SHP77 treated with DMSO at 0.1 percent for 48 hours (cell line): Measurements from ENCODE around the gene RCN1.
"Not testable (repeated sequence)": the region's sequence is repeated elsewhere in the genome, so short reads cannot be mapped to it uniquely, and the experiment has no call there.

ENCODE experiments used
- DNase-seq: peaks from one replicate; lab custom pipeline; 2025; lab: John Stamatoyannopoulos, UW

RCN1 gene

DNA sequence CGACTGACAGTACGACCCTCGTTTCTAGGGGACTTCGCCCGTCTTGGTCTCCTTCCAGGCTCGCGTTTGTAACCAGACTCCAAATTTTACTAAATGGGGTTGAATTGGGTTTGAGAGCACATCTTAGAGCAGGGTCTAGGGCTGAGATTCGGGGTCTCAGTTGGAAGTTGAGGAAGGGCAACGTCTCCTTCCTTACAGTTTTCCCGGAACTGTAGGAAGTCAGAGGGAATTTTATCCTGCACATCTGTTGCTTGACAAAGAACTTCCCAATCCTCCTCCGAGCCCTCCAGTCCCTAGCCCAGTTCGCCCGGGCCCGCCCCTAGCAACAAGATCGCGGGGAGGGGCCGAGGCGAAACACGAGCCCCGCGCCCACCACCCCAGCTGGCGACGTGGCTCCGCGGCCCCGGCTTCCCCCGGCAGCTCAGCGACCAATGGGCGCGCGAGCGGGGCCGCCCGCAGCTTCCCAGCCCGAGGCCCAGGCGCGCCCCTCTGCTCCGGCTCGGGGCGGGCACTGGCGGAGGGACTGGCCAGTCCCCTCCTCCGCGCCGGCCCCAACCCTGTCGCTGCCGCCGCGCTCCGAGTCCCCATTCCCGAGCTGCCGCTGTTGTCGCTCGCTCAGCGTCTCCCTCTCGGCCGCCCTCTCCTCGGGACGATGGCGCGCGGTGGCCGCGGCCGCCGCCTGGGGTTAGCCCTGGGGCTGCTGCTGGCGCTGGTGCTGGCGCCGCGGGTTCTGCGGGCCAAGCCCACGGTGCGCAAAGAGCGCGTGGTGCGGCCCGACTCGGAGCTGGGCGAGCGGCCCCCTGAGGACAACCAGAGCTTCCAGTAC is at the start of gene RCN1:
RCN1 (plus strand) TSS at position 530 of the 826 bp plus-strand sequence; CDS start at position 653, 123 bp downstream.
- DNase-seq = no peak

DNA sequence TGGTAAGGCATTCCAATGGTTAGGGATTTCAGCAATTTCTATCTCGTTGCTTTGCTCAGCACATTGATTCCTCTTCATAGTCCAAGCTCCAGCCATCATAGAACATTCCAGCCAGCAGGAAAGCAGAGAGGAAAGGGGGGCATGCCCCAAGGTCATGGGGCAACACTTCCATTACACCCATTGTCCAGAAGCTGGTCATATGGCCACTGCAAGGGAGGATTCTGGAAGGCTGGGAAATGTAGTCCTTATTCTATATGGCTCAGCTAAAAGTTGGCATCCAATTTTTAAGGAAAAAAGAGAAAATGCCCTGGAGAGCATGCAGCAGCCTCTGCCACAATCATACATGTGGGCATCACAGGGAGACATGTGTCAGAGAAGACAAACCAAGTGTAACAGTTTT is 47.1 kb upstream of the RCN1 start:
- DNase-seq = no peak

DNA sequence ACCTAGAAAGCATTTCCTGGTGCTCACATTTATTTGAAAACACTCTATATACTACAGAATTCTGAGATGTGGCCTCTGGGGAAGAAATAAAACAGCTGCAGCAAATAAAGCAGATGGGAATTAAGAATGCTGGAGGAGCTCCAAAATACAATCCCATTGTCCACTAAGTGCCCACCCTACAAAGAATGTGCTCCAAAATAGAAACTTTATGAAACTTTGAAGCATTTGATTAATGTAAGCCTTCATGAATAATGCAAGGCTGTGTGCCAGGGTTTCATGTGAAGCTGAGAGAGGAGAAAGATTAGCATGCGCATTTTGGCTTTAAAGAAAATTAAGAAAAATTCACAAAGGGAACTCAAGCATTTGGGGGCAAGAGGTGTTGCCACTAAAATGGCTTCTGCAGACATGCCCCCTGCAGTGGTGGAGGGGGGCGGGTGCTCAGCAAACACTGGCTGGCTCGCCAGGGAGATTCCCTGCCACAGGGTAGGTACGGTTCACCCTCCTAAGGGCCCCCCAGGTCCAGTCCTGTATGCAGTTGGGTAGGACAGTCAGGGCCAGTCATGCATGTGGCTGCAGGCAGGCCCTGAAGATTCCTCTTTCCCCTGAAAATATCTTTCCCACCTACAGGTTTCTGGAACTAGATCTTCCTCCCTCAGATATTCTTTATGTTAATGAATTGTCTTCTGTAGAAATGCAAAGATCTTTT is 46.6 kb upstream of the RCN1 start:
- no peak for DNase-seq

DNA sequence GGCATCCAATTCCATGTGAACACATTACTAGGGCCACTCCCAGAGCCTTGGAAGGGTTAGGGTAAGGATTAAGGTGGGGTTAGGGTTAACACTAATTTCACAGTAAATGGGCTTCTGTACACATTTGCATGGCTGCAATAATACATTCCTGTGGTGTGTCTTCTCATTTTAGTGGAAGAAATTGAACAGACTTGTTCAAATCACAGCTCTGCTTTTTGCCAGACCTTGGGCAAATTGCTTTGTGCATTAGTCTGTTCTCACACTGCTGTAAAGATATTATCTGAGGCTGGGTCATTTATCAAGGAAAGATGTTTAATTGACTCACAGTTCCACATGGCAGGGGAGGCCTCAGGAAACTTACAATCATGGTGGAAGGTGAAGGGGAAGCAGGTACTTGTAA is 45.4 kb upstream of the RCN1 start:
- no peak for DNase-seq

DNA sequence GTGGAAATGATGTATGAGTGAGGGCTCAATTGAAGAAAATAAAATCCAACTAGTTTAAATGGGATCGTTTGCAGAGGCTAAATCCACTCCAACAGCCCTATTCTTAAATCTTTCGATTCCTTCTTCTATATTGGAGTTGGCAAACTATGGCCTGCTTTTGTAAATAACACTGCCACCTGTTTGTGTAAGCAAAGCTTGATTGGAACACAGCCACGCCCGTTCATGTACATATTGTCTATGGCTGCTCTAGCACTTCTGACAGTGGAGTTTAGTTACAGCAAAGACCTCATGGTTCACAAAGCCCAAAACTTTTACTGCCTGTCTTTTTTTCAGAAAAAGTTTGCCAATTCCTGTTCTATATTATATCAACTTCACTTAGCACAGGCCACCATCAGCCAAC is 40.6 kb upstream of the RCN1 start:
- DNase-seq = no peak

DNA sequence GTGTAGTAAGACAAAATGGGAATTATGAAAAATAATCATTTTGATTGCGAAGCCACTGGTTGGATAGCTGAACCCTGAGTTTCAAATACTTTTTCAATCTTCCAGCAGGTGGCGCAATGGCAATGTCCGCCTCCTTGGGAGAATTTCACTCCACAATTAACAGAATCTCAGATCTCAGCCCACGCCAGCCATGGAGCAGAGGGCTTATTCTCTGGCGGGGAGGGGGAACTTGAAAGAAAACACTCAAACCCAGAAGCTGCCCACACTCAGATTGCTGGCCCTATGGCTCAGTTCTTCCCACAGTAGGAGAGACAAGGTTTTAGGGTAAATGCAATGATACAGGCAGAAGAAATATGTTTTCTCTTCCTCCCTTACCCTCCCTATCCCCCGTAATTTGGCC is 38.7 kb upstream of the RCN1 start:
- DNase-seq = peak; percentile 8

DNA sequence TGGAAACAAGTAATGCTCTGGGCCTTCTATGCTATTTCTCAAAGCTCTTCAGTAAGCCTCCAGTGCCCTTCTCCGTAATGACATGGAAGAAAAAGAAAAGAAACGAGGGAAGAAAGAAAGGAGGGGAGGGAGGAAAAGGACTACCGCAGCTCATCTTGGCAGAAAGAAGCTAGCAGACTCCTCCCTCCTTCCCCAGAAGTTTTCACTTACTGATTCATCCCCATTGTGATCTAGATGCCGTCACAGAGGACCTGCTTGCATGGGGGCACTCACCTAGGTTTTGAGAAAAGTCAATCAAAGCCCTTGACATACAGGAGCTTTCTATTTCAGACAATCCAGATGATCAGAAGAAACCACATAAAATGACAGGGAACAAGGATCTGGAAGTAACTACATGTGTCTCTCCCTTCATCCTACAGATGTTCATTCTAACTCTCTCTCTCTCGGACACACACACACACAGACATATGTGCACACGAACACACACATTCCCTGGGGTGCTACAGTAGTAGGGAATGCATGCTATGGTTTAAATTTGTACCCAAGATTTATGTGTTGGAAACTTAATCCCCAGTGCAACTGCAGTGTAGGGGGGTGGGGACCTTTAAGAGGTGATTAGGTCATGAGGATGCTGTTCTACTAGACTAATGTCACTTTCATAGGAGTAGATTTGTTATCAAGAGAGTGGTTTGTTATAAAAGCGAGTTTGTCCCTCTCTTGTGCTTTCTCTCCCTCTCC is 37.6 kb upstream of the RCN1 start:
- DNase-seq = no peak

DNA sequence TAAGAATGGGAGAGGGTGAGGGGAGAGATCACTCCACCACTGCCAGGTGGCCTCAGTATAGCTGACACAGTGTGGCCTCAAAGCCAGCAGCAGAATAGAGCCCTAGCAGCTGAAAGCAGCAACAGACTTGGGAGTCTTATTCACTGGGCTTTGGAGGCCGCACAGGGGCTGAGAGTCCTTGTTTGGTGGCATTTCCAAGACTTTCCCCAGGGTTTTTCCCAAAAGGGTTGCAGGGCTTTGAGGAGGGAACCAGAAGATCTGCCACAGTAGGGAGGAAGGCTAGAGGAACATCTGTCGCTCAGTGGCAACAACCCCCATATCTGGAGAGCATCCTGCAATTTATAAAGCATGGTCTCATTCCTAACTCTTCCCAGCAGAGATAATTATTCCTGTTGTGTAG is 35.0 kb upstream of the RCN1 start:
- no peak for DNase-seq

DNA sequence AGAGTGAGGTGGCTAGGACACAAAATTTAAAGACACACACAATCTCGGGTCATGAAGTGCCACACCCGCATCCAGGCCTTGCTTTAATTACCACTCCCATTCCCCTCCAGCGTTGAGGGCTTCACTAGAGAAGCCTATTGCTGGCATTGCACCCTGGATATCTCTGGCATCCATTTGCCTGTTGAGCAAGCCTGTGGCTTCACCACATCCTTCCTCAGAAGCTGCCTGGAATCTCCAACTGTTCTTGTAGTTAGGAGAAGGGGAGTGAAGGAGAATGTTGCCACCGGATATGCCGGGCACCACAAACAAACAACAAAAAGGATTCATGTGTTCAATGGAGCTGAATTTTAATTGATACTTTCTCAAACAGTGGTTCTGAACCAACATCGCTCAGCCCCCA is 34.4 kb upstream of the RCN1 start:
- DNase-seq = no peak

DNA sequence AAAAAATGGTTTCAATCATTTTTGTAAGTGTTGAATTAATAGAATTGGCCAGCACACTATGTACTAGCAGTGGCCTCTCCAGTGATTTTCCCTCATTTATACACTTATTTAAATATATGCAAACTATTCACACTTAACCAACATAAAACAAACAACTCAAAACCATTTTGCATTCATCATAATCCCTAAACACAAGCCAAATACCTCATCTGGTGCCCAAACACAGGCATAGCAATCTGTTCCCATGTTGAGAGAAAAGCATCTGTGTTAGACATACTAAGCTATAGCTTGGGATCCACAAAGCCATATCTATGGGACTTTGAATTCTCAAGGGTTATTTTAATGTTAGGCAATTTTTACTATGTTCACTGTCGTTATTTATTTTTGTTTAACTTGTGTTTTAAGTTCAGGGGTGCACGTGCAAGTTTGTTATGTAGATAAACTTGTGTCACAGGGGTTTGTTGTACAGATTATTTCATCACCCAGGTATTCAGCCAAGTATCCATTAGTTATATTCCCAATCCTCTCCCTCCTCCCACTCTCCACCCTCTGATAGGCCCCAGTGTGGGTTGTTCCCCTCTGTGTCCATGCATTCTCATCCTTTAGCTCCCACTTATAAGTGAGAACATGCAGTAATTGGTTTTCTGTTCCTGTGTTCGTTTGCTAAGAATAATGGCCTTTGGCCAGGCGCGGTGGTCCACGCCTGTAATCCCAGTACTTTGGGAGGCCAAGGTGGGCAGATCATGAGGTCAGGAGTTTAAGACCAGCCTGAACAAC is 31.0 kb upstream of the RCN1 start:
- DNase-seq = no peak

DNA sequence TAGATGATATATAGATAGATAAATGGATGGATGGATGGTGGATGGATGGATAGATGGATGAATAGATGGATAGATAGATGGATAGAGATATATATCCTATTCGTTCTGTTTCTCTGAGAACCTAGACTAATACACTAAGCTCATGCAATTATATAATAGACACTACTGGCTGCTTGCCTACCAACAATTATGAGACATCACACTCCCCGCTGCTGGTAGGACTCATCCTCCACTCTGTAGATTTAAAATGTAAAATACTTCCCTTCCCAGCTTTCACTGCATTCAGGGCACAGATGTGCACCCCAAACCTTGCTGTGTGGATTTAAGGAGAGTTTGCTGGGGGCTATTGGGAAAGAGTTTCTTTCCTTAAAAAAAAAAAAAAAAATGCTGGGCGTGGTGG is 28.3 kb upstream of the RCN1 start:
- no peak for DNase-seq

DNA sequence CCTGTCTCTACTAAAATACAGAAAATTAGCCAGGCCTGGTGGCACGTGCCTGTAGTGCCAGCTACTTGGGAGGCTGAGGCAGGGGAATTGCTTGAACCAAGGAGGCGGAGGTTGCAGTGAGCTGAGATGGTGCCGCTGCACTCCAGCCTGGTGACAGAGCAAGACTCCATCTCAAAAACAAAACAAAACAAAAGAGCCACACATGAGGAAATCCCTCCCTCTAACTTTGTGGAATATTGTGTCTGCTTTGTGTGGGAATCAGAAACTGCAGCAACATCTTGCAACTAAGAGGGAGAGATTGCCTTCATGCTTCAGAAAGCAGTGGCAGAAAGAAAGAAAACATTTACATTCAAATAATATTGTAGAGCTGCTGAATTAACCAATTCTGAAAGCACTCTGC is 27.8 kb upstream of the RCN1 start:
- not testable (repeated sequence) for DNase-seq

DNA sequence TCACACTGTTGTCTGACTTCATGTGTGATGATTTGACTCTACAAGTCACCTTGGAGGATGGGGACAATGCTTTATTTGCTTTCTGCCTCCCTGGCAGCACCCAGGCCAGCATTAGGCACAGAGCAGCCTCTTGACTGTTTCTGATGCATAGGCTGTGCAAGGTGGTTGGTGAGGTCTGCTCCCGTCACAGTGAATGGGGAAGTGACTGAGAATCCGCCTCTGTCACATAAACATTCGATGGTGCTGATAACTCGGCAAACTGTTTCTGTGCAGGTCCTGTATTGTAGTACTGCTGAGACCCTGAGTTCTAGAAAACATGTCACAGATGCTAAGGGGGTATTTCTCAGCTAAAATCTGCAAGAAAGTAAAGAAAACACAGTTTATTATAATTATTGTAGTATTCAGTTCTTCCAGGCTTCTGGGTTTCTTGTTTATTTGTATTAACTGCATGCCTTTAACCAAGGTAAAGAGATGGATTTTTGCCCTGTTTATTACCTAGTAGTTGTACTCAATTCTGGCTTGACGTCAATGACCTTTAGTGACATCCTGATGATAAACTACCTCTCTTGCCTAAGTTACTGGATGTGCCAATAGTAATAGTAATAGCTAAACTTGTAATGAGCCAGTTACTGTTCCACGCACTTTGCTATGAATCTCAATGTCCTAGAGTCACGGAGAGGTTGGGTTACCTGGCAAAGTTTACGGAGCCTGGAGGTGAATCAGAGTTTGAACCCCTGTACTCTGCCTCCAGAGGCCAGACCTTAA is 24.8 kb upstream of the RCN1 start:
- DNase-seq = no peak

DNA sequence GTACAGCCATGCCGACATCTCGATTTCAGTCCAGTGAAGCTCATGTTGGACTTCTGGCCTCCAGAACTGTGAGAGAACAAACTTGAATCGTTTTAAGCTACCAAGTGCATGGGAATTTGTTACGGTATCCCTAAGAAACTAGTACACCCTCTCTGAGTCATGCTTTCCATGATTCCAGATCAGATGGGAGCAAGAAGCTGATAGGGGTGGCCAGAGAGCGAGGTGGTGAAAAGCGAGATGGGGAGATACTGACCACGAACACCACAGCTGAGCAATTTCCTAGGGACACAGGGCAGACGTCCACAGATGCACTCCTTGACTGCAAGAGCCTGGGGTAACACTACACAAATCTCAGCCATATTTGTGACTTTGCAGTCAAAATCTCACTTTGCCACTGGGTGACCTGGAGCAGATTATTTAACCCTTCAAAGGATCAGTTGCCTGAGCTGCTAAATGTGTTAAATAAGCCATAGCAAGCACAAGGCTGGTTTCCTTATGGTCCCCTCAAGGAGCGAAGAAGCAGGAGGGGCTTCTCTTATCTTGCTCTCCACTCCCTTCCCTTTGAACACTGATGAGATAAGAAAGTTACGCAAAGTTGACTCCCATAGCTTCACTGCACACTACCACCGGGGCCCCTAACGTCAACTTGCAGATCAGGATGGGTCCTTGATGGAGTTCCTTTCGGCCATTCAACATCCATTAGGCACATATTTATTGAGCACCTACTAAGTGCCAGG is 22.6 kb upstream of the RCN1 start:
- no peak for DNase-seq

DNA sequence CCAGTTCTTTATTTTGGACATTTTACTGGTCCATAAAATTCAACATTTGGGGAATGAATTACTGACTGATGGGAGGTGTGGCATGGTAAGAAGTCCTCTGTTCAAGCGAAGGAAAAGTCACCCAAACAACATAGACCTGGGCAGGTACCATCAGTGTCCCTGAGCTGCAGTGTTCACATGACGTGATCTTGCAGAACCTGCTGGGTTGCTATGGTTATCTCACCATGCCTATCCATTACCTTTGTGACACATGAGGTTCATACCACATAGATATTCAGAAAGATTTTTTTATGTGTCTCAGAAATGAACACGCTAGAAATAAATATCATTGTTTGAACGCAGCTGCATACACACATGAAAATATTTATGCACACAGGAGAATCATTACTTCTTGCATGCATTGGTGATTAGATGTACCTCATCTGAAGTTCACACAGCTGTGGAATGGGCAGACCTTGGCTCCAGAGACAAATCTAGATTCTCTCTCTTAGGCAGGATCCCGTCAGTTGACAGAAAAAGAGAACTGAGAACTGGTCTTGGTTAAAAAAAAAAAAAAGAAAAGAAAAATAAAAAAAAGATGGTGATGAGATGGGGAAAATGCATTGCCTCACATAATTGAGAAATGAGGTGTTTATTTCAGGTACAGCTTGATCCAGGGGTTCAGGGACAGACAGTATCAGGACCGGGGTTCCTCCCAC is 21.4 kb upstream of the RCN1 start:
- DNase-seq = no peak

DNA sequence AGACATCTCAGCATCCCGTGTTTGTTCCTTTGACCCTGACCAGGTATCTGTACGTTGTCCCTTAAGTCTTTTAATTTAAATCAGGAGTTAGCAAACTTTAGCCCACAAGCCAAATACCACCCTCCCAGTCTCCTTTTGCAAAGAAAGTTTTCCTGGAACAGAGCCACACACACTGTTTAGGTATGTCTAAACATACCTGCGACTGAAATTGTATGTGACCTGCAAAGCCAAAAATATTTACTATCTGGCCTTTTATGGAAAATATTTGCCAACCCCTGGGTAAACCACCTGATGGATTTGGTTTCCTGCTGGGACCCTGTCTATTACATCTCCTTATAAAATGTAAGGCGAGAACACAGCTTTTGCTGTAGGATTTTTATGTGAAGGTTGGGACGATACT is 20.2 kb upstream of the RCN1 start:
- DNase-seq = no peak

DNA sequence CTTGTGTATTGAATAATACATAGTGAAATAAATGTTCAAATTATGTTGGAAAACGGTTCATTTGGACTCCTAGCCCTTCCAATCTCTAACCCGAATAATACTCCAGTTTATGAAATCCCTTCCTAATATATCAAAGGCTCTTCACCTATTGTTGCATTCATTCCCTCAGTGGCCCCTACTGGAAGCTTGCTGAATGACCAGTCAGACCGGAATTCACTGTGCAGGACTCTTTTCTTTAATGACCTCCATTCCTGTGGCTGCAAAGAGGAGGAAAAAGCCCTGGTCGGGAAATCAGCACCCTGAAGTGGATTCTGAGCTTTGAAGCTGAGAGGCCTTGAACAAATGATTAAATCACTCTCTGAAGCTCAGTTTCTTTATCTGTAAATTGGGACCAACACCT is 19.1 kb upstream of the RCN1 start:
- no peak for DNase-seq

DNA sequence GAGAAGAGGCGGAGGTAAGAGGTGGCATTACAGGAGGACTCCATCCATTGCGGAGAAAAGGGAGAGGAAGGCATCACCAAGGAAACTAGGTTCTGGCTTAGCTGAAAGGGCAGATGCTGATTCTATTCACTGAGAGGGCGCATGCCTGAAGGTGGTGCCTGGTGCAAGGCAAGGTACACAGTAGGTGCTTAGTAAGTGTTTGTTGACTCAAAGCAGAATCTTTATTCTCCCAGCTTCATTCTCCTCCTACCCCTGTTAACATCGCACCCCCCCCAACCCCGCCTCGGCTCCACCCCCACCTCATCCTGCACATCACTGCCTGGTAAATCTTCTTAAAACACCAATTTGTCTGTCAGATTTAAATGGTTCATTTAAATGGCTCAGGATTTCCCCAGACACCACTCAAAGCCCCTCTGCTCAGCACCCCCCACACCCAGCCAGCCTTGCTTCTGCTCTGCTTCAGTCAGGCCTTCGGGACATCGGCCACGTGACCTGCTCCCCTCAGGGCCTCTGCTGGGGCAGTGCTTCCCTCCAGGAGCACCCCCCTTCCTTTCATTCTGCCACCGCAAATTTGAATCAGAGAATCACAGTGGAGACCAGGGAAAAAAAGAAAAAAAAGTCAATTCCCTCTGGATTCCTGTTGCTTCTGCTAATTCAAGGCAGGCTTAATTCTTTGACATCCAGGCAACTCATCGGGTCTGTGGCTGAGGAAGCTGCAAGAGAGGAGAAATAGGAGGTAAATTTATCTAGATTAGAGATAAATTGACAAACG is 17.8 kb upstream of the RCN1 start:
- DNase-seq = no peak

DNA sequence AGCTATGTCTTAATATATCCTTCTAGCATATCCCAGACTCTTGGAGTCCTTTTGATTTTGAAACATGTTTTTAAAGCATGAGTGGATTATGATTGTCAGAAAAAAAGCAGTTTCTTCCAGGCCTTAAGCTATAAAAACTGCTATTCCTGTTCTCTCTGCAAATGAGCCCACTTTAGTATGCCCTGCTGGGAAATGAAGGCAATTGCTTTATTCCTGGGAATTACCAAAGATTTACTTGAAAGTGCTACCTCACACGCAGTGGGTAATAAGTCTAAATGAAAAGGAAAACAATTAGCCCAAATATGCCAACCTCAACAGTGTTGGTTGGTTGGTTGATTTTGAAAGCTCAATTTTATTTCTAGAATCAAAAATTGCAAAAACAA is 17.2 kb upstream of the RCN1 start:
- DNase-seq = no peak
